ENCODE measurements around the gene ZNF30.
"Not testable (repeated sequence)": the region's sequence is repeated elsewhere in the genome, so short reads cannot be mapped to it uniquely, and the experiment has no call there.

DNA sequence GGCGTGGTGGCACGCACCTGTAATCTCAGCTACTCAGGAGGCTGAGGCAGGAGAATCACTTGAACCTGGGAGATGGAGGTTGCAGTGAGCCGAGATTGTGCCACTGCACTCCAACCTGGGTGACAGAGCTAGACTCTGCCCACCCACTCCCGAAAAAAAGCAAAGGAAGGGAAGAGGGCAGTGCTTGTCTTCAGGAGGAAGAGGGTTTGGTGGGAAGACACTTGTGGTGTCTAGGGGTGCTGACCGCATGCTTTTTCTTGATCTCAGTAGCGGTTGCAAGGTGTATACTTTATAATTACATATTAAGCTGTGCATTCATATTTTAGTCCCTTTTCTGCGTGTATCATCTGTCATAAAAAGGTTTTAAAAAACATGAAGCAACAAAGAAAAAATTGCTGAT is 65.9 kb downstream of the ZNF30 start:
- TF ChIP-seq EZH2 (IDR thresholded peaks at IDR 0.05; ENCODE audit: borderline replicate concordance): not testable (repeated sequence)
- TF ChIP-seq, protein P1, sequence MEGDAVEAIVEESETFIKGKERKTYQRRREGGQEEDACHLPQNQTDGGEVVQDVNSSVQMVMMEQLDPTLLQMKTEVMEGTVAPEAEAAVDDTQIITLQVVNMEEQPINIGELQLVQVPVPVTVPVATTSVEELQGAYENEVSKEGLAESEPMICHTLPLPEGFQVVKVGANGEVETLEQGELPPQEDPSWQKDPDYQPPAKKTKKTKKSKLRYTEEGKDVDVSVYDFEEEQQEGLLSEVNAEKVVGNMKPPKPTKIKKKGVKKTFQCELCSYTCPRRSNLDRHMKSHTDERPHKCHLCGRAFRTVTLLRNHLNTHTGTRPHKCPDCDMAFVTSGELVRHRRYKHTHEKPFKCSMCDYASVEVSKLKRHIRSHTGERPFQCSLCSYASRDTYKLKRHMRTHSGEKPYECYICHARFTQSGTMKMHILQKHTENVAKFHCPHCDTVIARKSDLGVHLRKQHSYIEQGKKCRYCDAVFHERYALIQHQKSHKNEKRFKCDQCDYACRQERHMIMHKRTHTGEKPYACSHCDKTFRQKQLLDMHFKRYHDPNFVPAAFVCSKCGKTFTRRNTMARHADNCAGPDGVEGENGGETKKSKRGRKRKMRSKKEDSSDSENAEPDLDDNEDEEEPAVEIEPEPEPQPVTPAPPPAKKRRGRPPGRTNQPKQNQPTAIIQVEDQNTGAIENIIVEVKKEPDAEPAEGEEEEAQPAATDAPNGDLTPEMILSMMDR (IDR thresholded peaks at IDR 0.05; ENCODE audit: poor library complexity): not testable (repeated sequence)
